Measurements from ENCODE around the gene MARK3. TPM values are rescaled to one million over a fixed set of nuclear protein-coding genes. Genes with fewer than 3 reads are reported as not detected.

The MARK3 gene
- total RNA-seq, 4 donors from 2014 or later, result 44.4 to 112 (median 67.5) TPM

GRCh38 chr14:103520269-103520656 is 135.0 kb downstream of the MARK3 start:
- no peaks in the 10 kb centered on the region for H3K9me3 ChIP-seq
- intact Hi-C loops (cut with DNase I), result no loop called here
- H3K27me3 ChIP-seq, result peaks cover 0 to 30% (median 0%) of the 10 kb centered on the region in 4 donors
- no peak for TF ChIP-seq CTCF (IDR thresholded peaks at IDR 0.05)
- no peak for TF ChIP-seq POLR2A (IDR thresholded peaks at IDR 0.05)
- 27 to 40% methylated on average over 1 to 6 of the region's 10 CpGs for WGBS, 2 donors
- peak overlapping the region; percentile 79 to 93 (median 84) for H3K27ac ChIP-seq
- H3K4me1 ChIP-seq, result peaks cover 42 to 80% (median 52%) of the 10 kb centered on the region in 3 donors
- no peak for DNase-seq
- peak overlapping the region in 3 of 4 donors; percentile 54 to 88 (median 70) for H3K4me3 ChIP-seq
- H3K36me3 ChIP-seq, result no peaks in the 10 kb centered on the region

- Histone ChIP-seq H3K36me3 (no peaks in the 10 kb centered on the region), H3K4me1 (peaks cover 42 to 77% (median 52%) of the 10 kb centered on the region in 3 donors), H3K27me3 (peaks cover 0 to 30% (median 0%) of the 10 kb centered on the region in 4 donors), H3K27ac (peak overlapping the region; percentile 79 to 93 (median 84)), H3K4me3 (peak overlapping the region; percentile 54 to 88 (median 62)), H3K9me3 (no peaks in the 10 kb centered on the region)
- intact Hi-C loops (cut with DNase I), result no loop called here
- 0% methylated on average over 2 to 3 of the region's 66 CpGs for WGBS, 2 donors
- no peak for DNase-seq
- TF ChIP-seq POLR2A (IDR thresholded peaks at IDR 0.05) (peak in 2 of 4 donors; percentile 20 to 31), CTCF (IDR thresholded peaks at IDR 0.05) (peak; percentile 42 to 60 (median 52))
Observed at GRCh38 chr14:103520657-103521437, 135.6 kb downstream of the MARK3 start.

GRCh38 chr14:103521438-103521950 is 136.3 kb downstream of the MARK3 start:
- H3K27me3 ChIP-seq, result peaks cover 0 to 30% (median 0%) of the 10 kb centered on the region in 4 donors
- no peak for DNase-seq
- 0% methylated on average over 4 of the region's 77 CpGs; no CpG with 5 or more reads in 1 of the 2 donors for WGBS, 2 donors
- no peaks in the 10 kb centered on the region for H3K36me3 ChIP-seq
- peak overlapping the region; percentile 79 to 93 (median 84) for H3K27ac ChIP-seq
- no peak for TF ChIP-seq POLR2A (IDR thresholded peaks at IDR 0.05)
- TF ChIP-seq CTCF (IDR thresholded peaks at IDR 0.05), result no peak
- peak overlapping the region; percentile 54 to 88 (median 62) for H3K4me3 ChIP-seq
- intact Hi-C loops (cut with DNase I), result no loop called here
- H3K9me3 ChIP-seq, result no peaks in the 10 kb centered on the region
- peaks cover 44 to 75% (median 52%) of the 10 kb centered on the region in 3 donors for H3K4me1 ChIP-seq

GRCh38 chr14:103521951-103522563 is 136.8 kb downstream of the MARK3 start:
- intact Hi-C loops (cut with DNase I), result no loop called here
- Histone ChIP-seq H3K27me3 (peaks cover 0 to 30% (median 0%) of the 10 kb centered on the region in 4 donors), H3K9me3 (no peaks in the 10 kb centered on the region), H3K27ac (peak overlapping the region; percentile 79 to 93 (median 84)), H3K4me3 (peak overlapping the region; percentile 54 to 88 (median 62)), H3K36me3 (no peaks in the 10 kb centered on the region), H3K4me1 (peaks cover 46 to 74% (median 52%) of the 10 kb centered on the region in 3 donors)
- DNase-seq, result no peak
- TF ChIP-seq POLR2A (IDR thresholded peaks at IDR 0.05) (no peak), CTCF (IDR thresholded peaks at IDR 0.05) (no peak)
- WGBS, 2 donors, result 0% methylated on average over 4 to 11 of the region's 74 CpGs
